Lower leg skin (tissue), 4 donors: ENCODE results near the gene PDE9A. TPM values are rescaled to one million over a fixed set of nuclear protein-coding genes. Genes with fewer than 3 reads are reported as not detected.

Source experiments
- DNase-seq, 2 donors: peaks; one replicate each; pipeline ENCODE4 v3.0.0-alpha.2; 2019; ENCODE audit warnings: low spot score in 2 of 2
- H3K4me3 ChIP-seq: fragments of 200-600 bp; sonication (generic); 2 replicates; pipeline ENCODE4 v1.5.1; 2017; ENCODE audit warnings: mild to moderate bottlenecking, low read depth; ENCODE audit not compliant: poor library complexity, severe bottlenecking
- CTCF ChIP-seq, 3 donors: fragments of 450-650 bp; IDR thresholded peaks; one replicate each; pipeline ENCODE4 v1.5.1; 2016; ENCODE audit warnings: antibody characterized with exemption in 3 of 3, mild to moderate bottlenecking in 3 of 3, moderate library complexity in 2 of 3
- POLR2A ChIP-seq, 2 donors: fragments of 450-650 bp; IDR thresholded peaks; one replicate each; pipeline ENCODE4 v1.6.1; 2016 to 2017; ENCODE audit warnings: antibody characterized with exemption in 2 of 2, mild to moderate bottlenecking in 1 of 2, moderate library complexity in 1 of 2
- WGBS, 2 donors: methylation state at CpG; one replicate each; pipeline ENCODE4 v1.1.5; 2018; 5-methylcytosine and 5-hydroxymethylcytosine counted together
- intact Hi-C: fragments of 100-400 bp; cut with DNase I; formaldehyde crosslinking; loops from one replicate; pipeline ENCODE4 v1.15.0; 2023; ENCODE audit warnings: low total_unique reads
- total RNA-seq, 4 donors: library from RNA; depleted of rRNA; stranded (reverse); fragments of >200 nt; gene quantifications; one replicate each; pipeline ENCODE4 v1.1.0, GENCODE V29; 2016

PDE9A gene
- total RNA-seq, 4 donors from 2014 or later: 2.1 to 16.3 (median 9.0) TPM

GRCh38 chr21:42787613-42788012 is 134.2 kb downstream of the PDE9A start:
- TF ChIP-seq POLR2A (IDR thresholded peaks at IDR 0.05): no peak
- no peak for TF ChIP-seq CTCF (IDR thresholded peaks at IDR 0.05)
- no peak overlapping the region for H3K4me3 ChIP-seq
- intact Hi-C loops: no loop called here
- 95% methylated on average over 4 of the region's 4 CpGs for WGBS, 2 donors
- no peak for DNase-seq

GRCh38 chr21:42790520-42791065 is 137.2 kb downstream of the PDE9A start:
- intact Hi-C loops: no loop called here
- no peak overlapping the region for H3K4me3 ChIP-seq
- DNase-seq: no peak
- no peak for TF ChIP-seq CTCF (IDR thresholded peaks at IDR 0.05)
- no peak for TF ChIP-seq POLR2A (IDR thresholded peaks at IDR 0.05)
- 36 to 39% methylated on average over 8 of the region's 8 CpGs for WGBS, 2 donors

- WGBS, 2 donors: 72 to 84% methylated on average over 7 of the region's 7 CpGs
- intact Hi-C loops: no loop called here
- H3K4me3 ChIP-seq: no peak overlapping the region
- TF ChIP-seq CTCF (IDR thresholded peaks at IDR 0.05) (no peak), POLR2A (IDR thresholded peaks at IDR 0.05) (no peak)
- DNase-seq: no peak
Observed at GRCh38 chr21:42793774-42794173, 140.4 kb downstream of the PDE9A start.

- no peak for DNase-seq
- intact Hi-C loops: no loop called here
- H3K4me3 ChIP-seq: no peak overlapping the region
- TF ChIP-seq POLR2A (IDR thresholded peaks at IDR 0.05) (no peak), CTCF (IDR thresholded peaks at IDR 0.05) (no peak)
- 70 to 73% methylated on average over 6 of the region's 6 CpGs for WGBS, 2 donors
Observed at GRCh38 chr21:42794551-42794950, 141.1 kb downstream of the PDE9A start.

GRCh38 chr21:42796327-42797062 is 143.1 kb downstream of the PDE9A start:
- DNase-seq: no peak
- WGBS, 2 donors: 73% methylated on average over 12 to 13 of the region's 13 CpGs
- H3K4me3 ChIP-seq: no peak overlapping the region
- intact Hi-C loops: no loop called here
- TF ChIP-seq CTCF (IDR thresholded peaks at IDR 0.05) (no peak), POLR2A (IDR thresholded peaks at IDR 0.05) (no peak)
